Anterior cingulate cortex (tissue), 58 donors: ENCODE measurements around the gene ANKDD1A.

ENCODE experiments used
- DNase-seq, 58 donors: peaks; one replicate each; lab custom pipeline; 2025; lab: John Stamatoyannopoulos, UW

ANKDD1A gene

DNA sequence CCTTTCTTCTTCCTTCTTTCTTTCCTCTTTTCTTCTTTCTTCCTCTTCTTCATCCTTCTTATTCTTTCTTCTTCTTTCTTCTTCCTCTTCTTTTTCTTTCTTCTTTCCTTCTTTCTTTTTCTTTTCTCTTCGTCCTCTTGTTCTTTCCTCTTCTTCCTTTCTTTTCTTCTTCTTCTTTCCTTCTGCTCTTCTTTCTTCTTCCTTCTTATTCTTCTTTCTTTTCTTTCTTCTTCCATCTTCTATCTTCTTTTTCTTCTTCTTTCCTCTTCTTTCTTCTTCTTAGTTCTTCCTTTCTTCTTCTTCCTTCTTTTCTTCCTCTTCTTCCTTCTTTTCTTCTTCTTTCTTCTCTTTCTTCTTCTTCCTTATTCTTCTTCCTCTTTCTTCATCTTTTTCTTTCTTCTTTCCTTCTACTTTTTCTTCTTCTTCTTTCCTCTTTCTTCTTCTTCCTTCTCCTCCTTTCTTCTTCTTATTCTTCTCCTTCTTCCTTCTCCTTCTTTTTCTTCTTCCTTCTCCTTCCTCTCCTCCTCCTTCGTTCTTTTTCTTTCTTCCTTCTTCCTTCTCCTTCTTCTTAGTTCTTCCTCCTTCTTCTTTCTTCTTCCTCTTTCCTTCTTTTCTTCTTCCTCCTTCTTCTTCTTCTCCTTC is 40.2 kb downstream of the ANKDD1A start:
- DNase-seq: no peak

DNA sequence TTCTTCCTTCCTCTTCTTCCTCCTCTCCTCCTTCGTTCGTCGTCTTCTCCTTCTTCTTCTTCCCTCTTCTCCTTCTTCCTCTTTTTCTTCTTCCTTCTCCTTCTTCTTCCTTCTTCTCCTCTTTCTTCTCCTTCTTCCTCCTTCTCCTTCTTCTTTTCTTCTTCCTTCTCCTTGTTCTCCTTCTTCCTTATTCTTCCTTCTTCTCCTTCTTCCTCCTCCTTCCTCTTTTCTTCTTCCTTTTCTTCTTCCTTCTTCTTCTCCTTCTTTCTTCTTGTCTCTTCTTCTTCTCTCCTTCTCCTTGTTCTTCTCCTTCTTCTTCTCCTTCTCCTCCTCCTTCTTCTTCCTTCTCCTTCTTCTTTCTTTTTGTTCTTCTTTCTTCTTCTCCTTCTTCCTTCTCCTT is 42.7 kb downstream of the ANKDD1A start:
- DNase-seq: no peak

GRCh38 chr15:64959128-64959527 is 47.4 kb downstream of the ANKDD1A start:
- no peak for DNase-seq

- no peak for DNase-seq
Observed at GRCh38 chr15:64960153-64960552, 48.5 kb downstream of the ANKDD1A start.

GRCh38 chr15:64961013-64961412 is 49.3 kb downstream of the ANKDD1A start:
- DNase-seq: no peak

DNA sequence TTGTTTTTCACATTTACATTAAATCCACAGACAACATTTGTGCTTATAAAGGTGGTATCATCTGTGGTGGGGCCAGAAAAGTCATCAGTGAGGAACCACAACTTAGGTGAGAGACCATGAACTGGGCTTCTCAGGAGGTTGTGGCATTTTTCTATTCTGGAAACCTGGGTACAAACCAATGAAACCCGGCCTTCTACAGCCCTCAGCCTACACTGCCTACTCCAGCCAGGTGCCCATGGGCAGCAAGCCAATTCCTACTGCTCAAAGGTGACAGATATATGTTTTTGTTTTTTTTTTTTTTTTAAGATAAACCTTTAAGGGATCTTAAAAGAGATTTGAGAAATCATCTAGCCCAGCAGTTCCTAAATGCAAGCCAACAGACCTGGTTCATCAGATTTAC is 57.7 kb downstream of the ANKDD1A start:
- no peak for DNase-seq

GRCh38 chr15:64970698-64971097 is 59.0 kb downstream of the ANKDD1A start:
- DNase-seq: no peak

- no peak for DNase-seq
Observed at GRCh38 chr15:64975390-64975789, 63.7 kb downstream of the ANKDD1A start.

GRCh38 chr15:64979252-64979710 is 67.6 kb downstream of the ANKDD1A start:
- DNase-seq: peak in 10 of 58 donors; percentile 1 to 49 (median 24)

DNA sequence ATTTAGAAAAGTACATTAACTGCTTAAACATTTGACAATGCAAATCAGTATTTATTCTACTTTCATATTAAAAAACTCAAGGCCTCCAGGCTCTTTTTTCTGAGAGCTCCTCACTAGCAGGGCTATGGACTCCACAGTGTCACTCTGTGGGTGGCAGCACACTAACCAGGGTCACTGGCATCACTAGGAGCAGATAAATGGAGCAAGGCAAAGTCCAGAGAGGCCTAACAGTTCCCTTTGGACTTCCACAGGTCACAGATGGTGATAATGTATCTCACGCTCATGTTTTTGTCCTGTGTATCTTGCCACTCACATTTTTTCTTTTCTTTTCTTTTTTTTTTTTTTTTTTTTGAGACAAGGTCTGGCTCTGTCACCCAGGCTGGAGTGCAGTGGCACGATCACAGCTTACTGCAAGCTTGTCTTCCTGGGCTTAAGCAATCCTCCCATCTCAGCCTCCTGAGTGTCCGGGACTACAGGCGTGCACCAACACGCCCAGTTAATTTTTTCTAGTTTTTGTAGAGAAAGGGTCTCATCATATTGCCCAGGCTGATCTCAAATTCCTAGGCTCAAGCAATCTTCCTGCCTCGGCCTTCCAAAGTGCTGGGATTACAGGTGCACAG is 70.2 kb downstream of the ANKDD1A start:
- no peak for DNase-seq

- DNase-seq: no peak
Observed at GRCh38 chr15:64982472-64982871, 70.8 kb downstream of the ANKDD1A start.

DNA sequence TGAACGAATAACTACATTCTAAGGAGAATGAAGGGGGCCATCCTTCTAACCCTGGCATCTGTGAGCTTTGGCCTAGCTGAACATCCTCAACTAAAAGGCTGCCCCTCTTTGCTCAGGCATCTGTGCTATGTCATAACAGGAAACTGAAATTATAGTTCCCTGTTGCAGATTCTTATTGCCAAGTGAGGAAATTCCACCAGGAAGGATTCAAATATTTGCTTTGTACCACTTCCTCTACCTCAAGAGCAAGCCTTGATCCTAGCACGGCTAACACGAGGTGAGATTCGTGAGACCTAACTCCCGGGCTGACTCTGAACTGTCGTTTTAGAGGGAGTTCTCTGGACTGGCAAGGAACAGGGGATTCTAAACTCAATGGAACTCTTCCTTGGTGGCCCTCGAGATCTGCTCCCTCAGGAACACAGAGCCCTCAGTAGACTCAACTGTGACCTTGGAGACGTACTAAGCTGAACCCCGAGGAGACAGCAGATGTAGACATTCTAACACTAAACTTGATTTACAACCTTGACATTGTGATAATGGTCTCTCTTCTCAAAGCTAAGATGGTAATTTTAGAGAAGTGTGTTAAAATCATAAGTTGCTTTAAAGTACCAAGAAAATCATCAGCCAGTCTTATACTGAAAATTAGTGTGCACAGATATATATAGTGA is 73.8 kb downstream of the ANKDD1A start:
- DNase-seq: no peak

DNA sequence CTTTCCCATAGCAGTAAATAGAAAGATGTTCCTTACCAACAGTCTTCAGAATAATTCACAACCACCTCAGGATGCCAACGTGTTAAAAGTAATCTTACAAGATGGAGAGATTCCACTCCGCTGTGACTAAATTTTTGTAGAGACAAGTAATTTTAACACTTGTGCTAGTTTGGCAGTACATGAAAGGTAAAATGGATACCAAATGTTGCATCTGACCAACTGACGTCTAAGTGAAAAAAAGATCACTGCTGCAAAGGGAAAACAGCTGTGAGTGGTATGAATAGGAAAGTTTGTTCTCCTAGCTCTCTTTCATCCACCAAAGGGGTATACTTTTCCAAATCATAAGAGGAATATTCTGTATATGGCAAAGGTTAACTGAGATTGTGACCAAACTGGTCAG is 75.4 kb downstream of the ANKDD1A start:
- DNase-seq: no peak

GRCh38 chr15:64989416-64990167 is 77.9 kb downstream of the ANKDD1A start, which contains the start of gene SPG21:
Gene SPG21, minus strand, starts transcription at chr15:64989914. Its CDS starts 6,345 bp downstream, at chr15:64983569.
- peak; percentile 19 to 96 (median 87) for DNase-seq

GRCh38 chr15:64990168-64990470 is 78.4 kb downstream of the ANKDD1A start:
- DNase-seq: no peak

DNA sequence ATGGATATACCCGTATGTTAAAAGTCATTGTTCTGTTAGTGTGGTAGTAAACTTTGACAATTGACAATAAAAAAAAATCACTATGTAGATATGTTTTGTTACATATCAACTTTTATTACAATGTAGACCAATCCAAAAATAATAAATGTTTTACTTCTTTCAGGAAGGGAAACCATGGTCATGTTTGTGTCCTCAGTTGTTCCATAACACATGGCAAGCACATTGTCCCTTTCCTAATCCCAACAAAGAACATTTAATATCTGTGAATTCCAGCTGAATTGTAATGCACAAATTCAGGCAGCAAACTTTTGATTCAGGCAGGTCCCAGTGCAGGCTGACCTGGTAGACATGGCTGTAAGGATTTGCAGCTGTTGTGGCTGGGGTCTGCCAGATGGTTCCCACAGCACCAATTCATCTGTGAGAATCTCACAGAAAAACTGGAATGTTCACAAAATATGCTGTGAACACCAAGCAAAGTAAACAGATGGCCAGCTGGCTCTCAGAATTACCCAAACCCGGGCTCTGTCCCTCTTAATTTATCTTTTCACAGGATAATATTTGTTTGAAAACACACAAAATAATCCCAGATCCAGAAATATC is 79.9 kb downstream of the ANKDD1A start:
- DNase-seq: no peak

DNA sequence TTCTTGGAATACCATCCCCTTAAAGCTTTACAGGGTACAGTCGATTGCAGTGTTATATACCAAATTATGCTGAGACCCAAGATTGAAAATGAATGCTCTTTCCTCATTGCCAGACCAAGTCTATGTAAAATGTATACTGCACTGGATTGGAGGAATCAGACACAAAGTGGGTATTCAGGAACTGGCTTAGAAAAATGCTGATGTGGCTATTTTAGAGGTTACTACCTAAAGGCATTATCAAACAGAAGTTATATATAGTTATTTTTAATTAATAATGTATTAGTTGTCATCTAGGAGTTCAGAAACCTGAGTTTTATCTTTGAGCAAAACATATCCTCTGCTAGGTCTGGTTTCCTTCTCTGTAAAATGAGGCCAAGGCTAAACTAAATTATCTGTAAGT is 81.6 kb downstream of the ANKDD1A start:
- DNase-seq: no peak

GRCh38 chr15:64997066-64997465 is 85.4 kb downstream of the ANKDD1A start:
- DNase-seq: no peak

DNA sequence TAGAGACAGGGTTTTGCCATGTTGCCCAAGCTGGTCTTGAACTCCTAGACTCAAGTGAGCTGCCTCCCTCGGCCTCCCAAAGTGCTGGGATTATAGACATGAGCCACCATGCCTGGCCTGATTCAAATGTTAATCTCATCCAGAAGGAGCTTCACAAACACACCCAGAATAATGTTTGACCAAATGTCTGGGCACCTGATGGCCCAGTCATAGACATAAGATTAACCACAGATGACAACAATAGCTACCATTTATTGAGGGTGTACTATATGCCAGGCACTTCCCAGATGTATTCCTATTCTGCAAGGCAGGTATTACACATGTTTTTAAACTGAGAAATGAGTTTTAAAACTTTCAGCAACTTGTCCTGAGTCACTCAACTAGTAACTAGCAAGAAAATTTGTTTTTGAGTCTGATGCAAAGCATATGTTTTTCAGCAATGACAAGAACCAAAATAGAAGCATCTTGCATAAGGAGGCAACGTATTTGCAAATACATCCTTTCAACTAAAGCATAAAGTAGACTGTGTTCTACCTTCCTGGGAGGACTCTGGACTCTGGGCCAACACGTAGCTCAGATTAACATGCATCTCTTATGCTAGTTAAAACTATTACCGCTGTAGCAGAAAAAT is 86.2 kb downstream of the ANKDD1A start:
- no peak for DNase-seq

- no peak for DNase-seq
Observed at GRCh38 chr15:65004993-65005392, 93.3 kb downstream of the ANKDD1A start.
